Right atrium auricular region (tissue), 2 donors: Measurements from ENCODE around the gene WNT16. TPM values are rescaled to one million over a fixed set of nuclear protein-coding genes. Genes with fewer than 3 reads are reported as not detected.

Experiments used
- DNase-seq: peaks from one replicate; pipeline ENCODE4 v3.0.0-alpha.2; 2019; ENCODE audit warnings: low spot score
- H3K27ac ChIP-seq, 2 donors: fragments of 200-600 bp; sonication (generic); 1 replicate in 1 of 2; 2 replicates in 1 of 2; pipeline ENCODE4 v1.5.1; 2016 to 2019
- H3K27me3 ChIP-seq, 2 donors: fragments of 200-600 bp; sonication (generic); one replicate each; pipeline versions ENCODE4 v1.5.1 to v1.6.0; 2017 to 2019
- H3K36me3 ChIP-seq: fragments of 200-600 bp; sonication (generic); one replicate; pipeline ENCODE4 v1.5.1; 2016
- H3K4me1 ChIP-seq, 2 donors: fragments of 200-600 bp; sonication (generic); one replicate each; pipeline versions ENCODE4 v1.5.1 to v1.6.0; 2017 to 2019
- H3K4me3 ChIP-seq, 2 donors: fragments of 200-600 bp; sonication (generic); 1 replicate in 1 of 2; 2 replicates in 1 of 2; pipeline ENCODE4 v1.5.1; 2017 to 2019; ENCODE audit warnings: mild to moderate bottlenecking in 1 of 2, moderate library complexity in 1 of 2
- H3K9me3 ChIP-seq, 2 donors: fragments of 200-600 bp; sonication (generic); one replicate each; pipeline ENCODE4 v1.5.1; 2019
- total RNA-seq, 2 donors: library from RNA; depleted of rRNA; stranded (reverse); fragments of >200 nt; gene quantifications; one replicate each; pipeline ENCODE4 v1.1.0, GENCODE V29; 2016
- TF ChIP-seq, protein P1 (sequence below), 2 donors: fragments of 200-600 bp; sonication (generic); IDR thresholded peaks; one replicate each; pipeline ENCODE4 v1.5.1; 2019; ENCODE audit warnings: antibody characterized with exemption in 2 of 2

Gene WNT16
- total RNA-seq, 2 donors from 2014 or later = 0.12 TPM; not detected in 1

DNA sequence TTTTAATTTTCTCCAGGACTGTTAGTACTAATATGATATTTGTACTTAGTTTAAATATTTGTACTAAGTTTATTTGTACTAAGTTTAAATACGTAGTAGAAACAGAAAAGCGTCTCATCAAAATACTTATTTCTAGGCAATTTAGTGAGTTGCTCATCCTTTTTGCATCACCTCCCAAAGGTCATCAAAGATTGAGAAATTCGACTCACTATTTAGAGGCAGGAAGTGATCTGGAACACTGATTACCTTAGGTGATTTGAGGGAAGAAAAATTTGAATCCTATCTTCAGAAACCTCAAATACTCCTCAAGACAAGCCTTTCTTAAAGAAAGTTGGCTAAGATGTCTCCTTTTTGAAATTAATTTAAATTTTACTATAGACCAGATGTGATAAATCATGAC lies 14.5 kb downstream of the WNT16 start:
- no peak overlapping the region for H3K4me3 ChIP-seq
- DNase-seq = no peak
- H3K27ac ChIP-seq = no peak overlapping the region
- H3K27me3 ChIP-seq = no peaks in the 10 kb centered on the region
- no peaks in the 10 kb centered on the region for H3K9me3 ChIP-seq
- peaks cover 4% of the 10 kb centered on the region for H3K36me3 ChIP-seq
- TF ChIP-seq, protein P1, sequence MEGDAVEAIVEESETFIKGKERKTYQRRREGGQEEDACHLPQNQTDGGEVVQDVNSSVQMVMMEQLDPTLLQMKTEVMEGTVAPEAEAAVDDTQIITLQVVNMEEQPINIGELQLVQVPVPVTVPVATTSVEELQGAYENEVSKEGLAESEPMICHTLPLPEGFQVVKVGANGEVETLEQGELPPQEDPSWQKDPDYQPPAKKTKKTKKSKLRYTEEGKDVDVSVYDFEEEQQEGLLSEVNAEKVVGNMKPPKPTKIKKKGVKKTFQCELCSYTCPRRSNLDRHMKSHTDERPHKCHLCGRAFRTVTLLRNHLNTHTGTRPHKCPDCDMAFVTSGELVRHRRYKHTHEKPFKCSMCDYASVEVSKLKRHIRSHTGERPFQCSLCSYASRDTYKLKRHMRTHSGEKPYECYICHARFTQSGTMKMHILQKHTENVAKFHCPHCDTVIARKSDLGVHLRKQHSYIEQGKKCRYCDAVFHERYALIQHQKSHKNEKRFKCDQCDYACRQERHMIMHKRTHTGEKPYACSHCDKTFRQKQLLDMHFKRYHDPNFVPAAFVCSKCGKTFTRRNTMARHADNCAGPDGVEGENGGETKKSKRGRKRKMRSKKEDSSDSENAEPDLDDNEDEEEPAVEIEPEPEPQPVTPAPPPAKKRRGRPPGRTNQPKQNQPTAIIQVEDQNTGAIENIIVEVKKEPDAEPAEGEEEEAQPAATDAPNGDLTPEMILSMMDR (IDR thresholded peaks at IDR 0.05) = no peak
- no peaks in the 10 kb centered on the region for H3K4me1 ChIP-seq

DNA sequence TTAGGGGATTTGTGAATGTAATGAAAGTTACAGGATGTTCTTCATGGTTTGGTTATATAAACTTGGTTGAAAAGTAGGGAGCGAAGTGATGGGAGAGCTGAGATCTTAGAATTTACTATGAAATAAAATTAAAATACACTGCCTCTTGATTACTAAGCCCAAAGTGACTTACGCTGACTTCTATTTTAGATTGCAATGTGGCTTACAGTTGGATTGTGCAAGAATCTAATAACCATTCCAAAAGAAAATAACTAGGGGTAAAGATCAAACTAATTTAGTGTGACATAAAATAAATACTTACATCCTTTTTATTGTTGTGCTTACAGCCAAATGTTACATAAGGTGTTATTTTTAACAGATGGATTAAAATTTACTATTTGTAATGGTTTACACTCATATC lies 15.3 kb downstream of the WNT16 start:
- no peaks in the 10 kb centered on the region for H3K9me3 ChIP-seq
- H3K27ac ChIP-seq = no peak overlapping the region
- H3K27me3 ChIP-seq = no peaks in the 10 kb centered on the region
- TF ChIP-seq, protein P1 (IDR thresholded peaks at IDR 0.05) = no peak
- peaks cover 4% of the 10 kb centered on the region for H3K36me3 ChIP-seq
- no peak overlapping the region for H3K4me3 ChIP-seq
- H3K4me1 ChIP-seq = no peaks in the 10 kb centered on the region
- DNase-seq = no peak

DNA sequence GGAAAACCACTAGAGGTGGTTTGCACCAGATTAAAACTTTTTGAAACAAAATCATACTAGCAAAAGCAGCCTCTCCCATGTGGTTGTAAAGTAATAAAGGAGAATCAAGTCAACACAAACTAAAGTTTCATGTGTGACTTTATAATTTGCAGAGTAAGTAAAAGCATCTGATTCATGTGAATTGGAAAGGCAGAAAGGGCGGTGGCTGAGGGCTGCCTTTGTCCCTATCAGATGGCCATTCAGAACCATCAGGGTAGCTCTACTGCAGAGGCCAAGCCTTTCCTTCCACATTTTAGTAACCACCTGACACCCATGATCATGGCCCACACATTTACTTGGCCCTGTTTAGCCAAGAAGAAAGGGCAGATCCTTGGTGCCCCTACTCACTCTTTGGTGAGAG lies 15.7 kb downstream of the WNT16 start:
- Histone ChIP-seq H3K27ac (no peak overlapping the region), H3K36me3 (peaks cover 4% of the 10 kb centered on the region), H3K27me3 (no peaks in the 10 kb centered on the region), H3K9me3 (no peaks in the 10 kb centered on the region), H3K4me3 (no peak overlapping the region), H3K4me1 (no peaks in the 10 kb centered on the region)
- TF ChIP-seq, protein P1 (IDR thresholded peaks at IDR 0.05) = no peak
- DNase-seq = no peak

DNA sequence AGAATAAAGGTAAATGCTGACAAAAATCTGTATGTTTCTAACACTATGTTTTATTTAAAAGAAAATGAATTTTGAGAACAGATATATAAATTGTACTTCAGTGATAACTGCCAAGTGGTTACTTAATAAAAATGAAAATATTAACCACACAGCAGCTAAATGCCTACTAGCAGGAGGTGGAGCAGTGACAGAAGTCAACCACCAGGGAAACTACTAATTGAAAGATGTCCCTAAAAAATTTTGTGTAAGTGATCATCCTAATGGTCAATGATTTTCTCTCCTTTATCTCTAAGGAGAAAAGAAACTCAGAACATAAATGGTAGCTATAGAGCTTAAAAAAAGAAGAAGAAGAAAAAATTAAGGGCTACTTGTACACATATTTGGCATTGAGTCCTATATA lies 22.9 kb downstream of the WNT16 start:
- Histone ChIP-seq H3K27ac (no peak overlapping the region), H3K27me3 (no peaks in the 10 kb centered on the region), H3K9me3 (no peaks in the 10 kb centered on the region), H3K4me3 (no peak overlapping the region), H3K36me3 (peaks cover 14% of the 10 kb centered on the region), H3K4me1 (no peaks in the 10 kb centered on the region)
- no peak for DNase-seq
- TF ChIP-seq, protein P1 (IDR thresholded peaks at IDR 0.05) = no peak

DNA sequence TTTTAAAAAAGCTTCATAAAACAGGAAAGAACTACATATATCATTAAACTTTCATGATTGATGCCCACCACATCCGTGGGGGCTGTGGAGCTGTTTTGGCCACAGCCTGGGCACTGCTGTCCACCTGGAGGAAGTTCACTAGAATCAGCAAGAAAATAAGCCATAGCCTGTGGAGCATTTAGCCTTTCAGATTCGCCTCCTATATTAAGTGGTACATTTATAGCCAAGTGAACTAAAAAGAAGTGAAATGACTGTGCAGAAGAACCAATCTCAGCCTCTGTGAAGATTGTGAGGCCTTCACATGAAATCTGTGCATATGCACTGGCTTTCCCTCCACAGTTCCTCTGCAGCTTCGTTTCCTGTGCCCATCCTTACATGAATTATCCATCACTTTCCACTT lies 23.5 kb downstream of the WNT16 start:
- no peaks in the 10 kb centered on the region for H3K4me1 ChIP-seq
- H3K27me3 ChIP-seq = no peaks in the 10 kb centered on the region
- TF ChIP-seq, protein P1 (IDR thresholded peaks at IDR 0.05) = no peak
- no peak overlapping the region for H3K4me3 ChIP-seq
- no peak for DNase-seq
- peaks cover 14% of the 10 kb centered on the region for H3K36me3 ChIP-seq
- H3K9me3 ChIP-seq = no peaks in the 10 kb centered on the region
- H3K27ac ChIP-seq = no peak overlapping the region

DNA sequence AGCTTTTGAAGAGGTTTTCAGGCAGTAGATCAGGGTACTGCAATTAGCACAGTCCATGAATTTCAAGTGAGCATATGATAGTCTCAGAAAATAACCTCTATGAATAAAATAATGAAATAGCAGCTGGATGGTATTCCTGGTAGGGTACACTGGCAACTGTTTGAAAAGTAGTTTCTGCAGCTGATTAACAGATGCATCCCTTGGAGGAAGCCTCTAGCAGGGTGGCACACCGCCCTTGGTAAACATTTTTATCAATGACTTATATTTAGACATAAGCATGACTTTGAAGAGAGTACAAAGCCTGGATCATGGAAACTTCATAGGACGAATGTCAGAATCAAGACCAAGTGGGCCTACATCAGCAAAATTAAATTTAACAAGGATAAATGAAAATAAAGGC lies 26.8 kb downstream of the WNT16 start:
- Histone ChIP-seq H3K9me3 (no peaks in the 10 kb centered on the region), H3K36me3 (peaks cover 28% of the 10 kb centered on the region), H3K27me3 (no peaks in the 10 kb centered on the region), H3K4me3 (no peak overlapping the region), H3K4me1 (no peaks in the 10 kb centered on the region), H3K27ac (no peak overlapping the region)
- TF ChIP-seq, protein P1 (IDR thresholded peaks at IDR 0.05) = no peak
- DNase-seq = no peak
